ENCODE measurements around the gene SLC37A1.

SLC37A1 gene

GRCh38 chr21:42536601-42537000 is 22.9 kb downstream of the SLC37A1 start:
- H3K27ac ChIP-seq (replicated peaks), result no peak overlapping the region
- no peaks in the 10 kb centered on the region for H3K27me3 ChIP-seq (ENCODE audit: insufficient read depth, poor library complexity, severe bottlenecking)
- no peak for DNase-seq (ENCODE audit: low read depth in 1 of 2, low spot score in 1 of 2)

GRCh38 chr21:42537106-42537742 is 23.6 kb downstream of the SLC37A1 start:
- H3K4me3 ChIP-seq (replicated peaks; ENCODE audit: insufficient read depth, low read length), result no peak overlapping the region
- H3K27ac ChIP-seq (replicated peaks), result no peak overlapping the region
- DNase-seq (ENCODE audit: low read depth in 1 of 2, low spot score in 1 of 2), result peak in 1 of 2 experiments; percentile 17
- TF ChIP-seq GABPA (IDR thresholded peaks at IDR 0.05; ENCODE audit: low read depth) (no peak), POLR2AphosphoS5 (IDR thresholded peaks at IDR 0.05; ENCODE audit: low read depth) (no peak), SPI1 (IDR thresholded peaks at IDR 0.05; ENCODE audit: borderline replicate concordance, low read depth) (no peak), CTCF (IDR thresholded peaks at IDR 0.05; ENCODE audit: insufficient read depth, low read length) (no peak)
- TF ChIP-seq, protein P1, sequence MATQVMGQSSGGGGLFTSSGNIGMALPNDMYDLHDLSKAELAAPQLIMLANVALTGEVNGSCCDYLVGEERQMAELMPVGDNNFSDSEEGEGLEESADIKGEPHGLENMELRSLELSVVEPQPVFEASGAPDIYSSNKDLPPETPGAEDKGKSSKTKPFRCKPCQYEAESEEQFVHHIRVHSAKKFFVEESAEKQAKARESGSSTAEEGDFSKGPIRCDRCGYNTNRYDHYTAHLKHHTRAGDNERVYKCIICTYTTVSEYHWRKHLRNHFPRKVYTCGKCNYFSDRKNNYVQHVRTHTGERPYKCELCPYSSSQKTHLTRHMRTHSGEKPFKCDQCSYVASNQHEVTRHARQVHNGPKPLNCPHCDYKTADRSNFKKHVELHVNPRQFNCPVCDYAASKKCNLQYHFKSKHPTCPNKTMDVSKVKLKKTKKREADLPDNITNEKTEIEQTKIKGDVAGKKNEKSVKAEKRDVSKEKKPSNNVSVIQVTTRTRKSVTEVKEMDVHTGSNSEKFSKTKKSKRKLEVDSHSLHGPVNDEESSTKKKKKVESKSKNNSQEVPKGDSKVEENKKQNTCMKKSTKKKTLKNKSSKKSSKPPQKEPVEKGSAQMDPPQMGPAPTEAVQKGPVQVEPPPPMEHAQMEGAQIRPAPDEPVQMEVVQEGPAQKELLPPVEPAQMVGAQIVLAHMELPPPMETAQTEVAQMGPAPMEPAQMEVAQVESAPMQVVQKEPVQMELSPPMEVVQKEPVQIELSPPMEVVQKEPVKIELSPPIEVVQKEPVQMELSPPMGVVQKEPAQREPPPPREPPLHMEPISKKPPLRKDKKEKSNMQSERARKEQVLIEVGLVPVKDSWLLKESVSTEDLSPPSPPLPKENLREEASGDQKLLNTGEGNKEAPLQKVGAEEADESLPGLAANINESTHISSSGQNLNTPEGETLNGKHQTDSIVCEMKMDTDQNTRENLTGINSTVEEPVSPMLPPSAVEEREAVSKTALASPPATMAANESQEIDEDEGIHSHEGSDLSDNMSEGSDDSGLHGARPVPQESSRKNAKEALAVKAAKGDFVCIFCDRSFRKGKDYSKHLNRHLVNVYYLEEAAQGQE (IDR thresholded peaks at IDR 0.05; ENCODE audit: insufficient replicate concordance, low read depth), result no peak
- no peaks in the 10 kb centered on the region for H3K27me3 ChIP-seq (ENCODE audit: insufficient read depth, poor library complexity, severe bottlenecking)

More at GRCh38 chr21:42536601-42537000, 22.9 kb downstream of the SLC37A1 start:
- TF ChIP-seq CTCF (IDR thresholded peaks at IDR 0.05; ENCODE audit: insufficient read depth, low read length) (no peak), SPI1 (IDR thresholded peaks at IDR 0.05; ENCODE audit: borderline replicate concordance, low read depth) (no peak)
- no peak overlapping the region for H3K4me3 ChIP-seq (replicated peaks; ENCODE audit: insufficient read depth, low read length)

DNA sequence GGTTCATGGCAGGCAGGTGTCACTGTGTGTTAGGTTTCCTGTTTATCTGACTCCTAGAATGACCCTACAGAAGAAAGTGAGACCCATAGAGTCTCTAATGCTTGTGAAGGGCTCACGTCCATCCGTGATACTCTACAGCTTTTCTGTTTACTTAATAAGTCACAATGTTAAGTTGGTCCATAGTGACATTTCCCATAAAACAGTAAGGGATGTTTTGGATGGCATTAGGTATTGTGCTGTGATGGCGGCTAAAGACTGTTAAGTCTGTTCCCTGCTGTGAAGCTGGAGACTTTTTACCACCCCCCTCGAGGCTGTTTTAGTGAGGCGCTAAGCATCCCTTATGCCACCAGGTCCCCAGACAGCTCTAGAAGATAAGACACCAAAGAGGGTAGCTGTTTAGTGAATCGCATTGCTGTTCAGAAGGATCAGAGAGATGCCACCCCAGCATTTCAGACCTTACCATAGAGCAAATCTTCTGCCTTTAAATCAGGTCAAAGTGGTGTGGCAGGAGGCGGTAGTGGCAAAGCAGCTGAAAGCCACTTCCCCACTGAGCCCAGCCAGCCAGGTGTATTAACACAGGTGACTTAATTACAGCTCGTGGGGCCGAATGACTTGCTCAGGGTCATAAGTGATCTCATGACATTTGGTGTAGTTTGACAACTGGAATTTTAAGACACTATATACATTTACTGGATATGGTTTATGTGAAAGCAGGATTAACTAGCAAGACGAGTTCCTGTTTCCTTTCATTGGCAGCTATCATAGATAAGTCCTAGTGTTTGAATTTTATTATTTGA is 25.0 kb downstream of the SLC37A1 start:
- no peak overlapping the region for H3K27ac ChIP-seq (replicated peaks)
- H3K4me3 ChIP-seq (replicated peaks; ENCODE audit: insufficient read depth, low read length), result no peak overlapping the region
- no peaks in the 10 kb centered on the region for H3K27me3 ChIP-seq (ENCODE audit: insufficient read depth, poor library complexity, severe bottlenecking)
- no peak for DNase-seq (ENCODE audit: low read depth in 1 of 2, low spot score in 1 of 2)
- no peak for TF ChIP-seq CTCF (IDR thresholded peaks at IDR 0.05; ENCODE audit: insufficient read depth, low read length)
- TF ChIP-seq GABPA (IDR thresholded peaks at IDR 0.05; ENCODE audit: low read depth), result no peak
- TF ChIP-seq POLR2AphosphoS5 (IDR thresholded peaks at IDR 0.05; ENCODE audit: low read depth), result no peak
- TF ChIP-seq, protein P1 (IDR thresholded peaks at IDR 0.05; ENCODE audit: insufficient replicate concordance, low read depth), result no peak
- no peak for TF ChIP-seq SPI1 (IDR thresholded peaks at IDR 0.05; ENCODE audit: borderline replicate concordance, low read depth)
